Liver (tissue), 3 donors: Measurements from ENCODE around the gene SURF1.

Experiments used
- GABPA ChIP-seq, 2 donors: IDR thresholded peaks in 1 of 2; conservative IDR thresholded peaks in 1 of 2; 2 replicates each; pipeline ENCODE4 v1.6.1; 2016; ENCODE audit warnings: antibody characterized with exemption in 2 of 2, mild to moderate bottlenecking in 1 of 2, moderate library complexity in 1 of 2
- JUND ChIP-seq, 2 donors: IDR thresholded peaks; 2 replicates each; pipeline ENCODE4 v1.6.1; 2016; ENCODE audit warnings: antibody characterized with exemption in 2 of 2
- RAD21 ChIP-seq, 2 donors: IDR thresholded peaks; 2 replicates each; pipeline ENCODE4 v1.6.1; 2016; ENCODE audit warnings: antibody characterized with exemption in 2 of 2, mild to moderate bottlenecking in 2 of 2
- TAF1 ChIP-seq: conservative IDR thresholded peaks from 2 replicates; pipeline ENCODE4 v1.6.1; 2016; ENCODE audit warnings: antibody characterized with exemption, mild to moderate bottlenecking
- YY1 ChIP-seq: IDR thresholded peaks from 2 replicates; pipeline ENCODE4 v1.6.1; 2016; ENCODE audit warnings: antibody characterized with exemption, mild to moderate bottlenecking
- TF ChIP-seq, protein P1 (sequence below): IDR thresholded peaks from 2 replicates; pipeline ENCODE4 v1.6.1; 2016; ENCODE audit warnings: antibody characterized with exemption, mild to moderate bottlenecking
- TF ChIP-seq, protein P2 (sequence below): fragments of 150-350 bp; IDR thresholded peaks from 2 replicates; pipeline ENCODE4 v1.5.1; 2017; ENCODE audit warnings: improper control_type of control experiment, low read depth, low read length; ENCODE audit not compliant: missing input control
- TF ChIP-seq, protein P3 (sequence below): IDR thresholded peaks from 2 replicates; pipeline ENCODE4 v1.6.1; 2016; ENCODE audit warnings: antibody characterized with exemption
- donor health status: healthy.
- donor health status: healthy.

DNA sequence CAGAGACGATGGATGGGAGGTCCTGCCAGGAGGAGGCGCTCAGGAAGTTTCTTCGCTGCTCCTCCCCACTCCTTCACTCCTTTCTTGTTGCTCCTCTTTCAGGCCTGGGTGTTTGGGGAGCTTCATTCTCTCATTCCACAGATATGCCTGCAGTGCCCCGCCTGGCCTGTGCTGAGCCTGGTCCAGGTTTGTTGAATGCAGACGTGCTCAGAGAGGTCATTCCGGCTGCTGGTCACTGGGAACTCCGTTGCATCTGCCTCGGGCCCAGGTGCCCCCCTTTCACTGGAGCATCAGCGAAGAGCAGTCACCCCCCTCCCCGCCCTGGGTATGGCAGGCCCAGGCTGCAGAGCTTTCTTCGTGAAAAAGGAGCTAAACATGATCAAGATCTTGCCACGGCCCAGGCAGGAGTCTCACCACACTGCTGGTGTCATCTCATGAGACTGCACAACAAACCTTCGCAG, 35.8 kb downstream of the SURF1 start:
- TF ChIP-seq, protein P1, sequence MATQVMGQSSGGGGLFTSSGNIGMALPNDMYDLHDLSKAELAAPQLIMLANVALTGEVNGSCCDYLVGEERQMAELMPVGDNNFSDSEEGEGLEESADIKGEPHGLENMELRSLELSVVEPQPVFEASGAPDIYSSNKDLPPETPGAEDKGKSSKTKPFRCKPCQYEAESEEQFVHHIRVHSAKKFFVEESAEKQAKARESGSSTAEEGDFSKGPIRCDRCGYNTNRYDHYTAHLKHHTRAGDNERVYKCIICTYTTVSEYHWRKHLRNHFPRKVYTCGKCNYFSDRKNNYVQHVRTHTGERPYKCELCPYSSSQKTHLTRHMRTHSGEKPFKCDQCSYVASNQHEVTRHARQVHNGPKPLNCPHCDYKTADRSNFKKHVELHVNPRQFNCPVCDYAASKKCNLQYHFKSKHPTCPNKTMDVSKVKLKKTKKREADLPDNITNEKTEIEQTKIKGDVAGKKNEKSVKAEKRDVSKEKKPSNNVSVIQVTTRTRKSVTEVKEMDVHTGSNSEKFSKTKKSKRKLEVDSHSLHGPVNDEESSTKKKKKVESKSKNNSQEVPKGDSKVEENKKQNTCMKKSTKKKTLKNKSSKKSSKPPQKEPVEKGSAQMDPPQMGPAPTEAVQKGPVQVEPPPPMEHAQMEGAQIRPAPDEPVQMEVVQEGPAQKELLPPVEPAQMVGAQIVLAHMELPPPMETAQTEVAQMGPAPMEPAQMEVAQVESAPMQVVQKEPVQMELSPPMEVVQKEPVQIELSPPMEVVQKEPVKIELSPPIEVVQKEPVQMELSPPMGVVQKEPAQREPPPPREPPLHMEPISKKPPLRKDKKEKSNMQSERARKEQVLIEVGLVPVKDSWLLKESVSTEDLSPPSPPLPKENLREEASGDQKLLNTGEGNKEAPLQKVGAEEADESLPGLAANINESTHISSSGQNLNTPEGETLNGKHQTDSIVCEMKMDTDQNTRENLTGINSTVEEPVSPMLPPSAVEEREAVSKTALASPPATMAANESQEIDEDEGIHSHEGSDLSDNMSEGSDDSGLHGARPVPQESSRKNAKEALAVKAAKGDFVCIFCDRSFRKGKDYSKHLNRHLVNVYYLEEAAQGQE: no peak
- TF ChIP-seq RAD21 (IDR thresholded peaks at IDR 0.05) (no peak), JUND (IDR thresholded peaks at IDR 0.05) (no peak), TAF1 (no peak), YY1 (no peak), GABPA (IDR thresholded peaks at IDR 0.05 in 1 of 2, conservative IDR thresholded peaks at IDR 0.05 in 1 of 2) (no peak)
- TF ChIP-seq, protein P2, sequence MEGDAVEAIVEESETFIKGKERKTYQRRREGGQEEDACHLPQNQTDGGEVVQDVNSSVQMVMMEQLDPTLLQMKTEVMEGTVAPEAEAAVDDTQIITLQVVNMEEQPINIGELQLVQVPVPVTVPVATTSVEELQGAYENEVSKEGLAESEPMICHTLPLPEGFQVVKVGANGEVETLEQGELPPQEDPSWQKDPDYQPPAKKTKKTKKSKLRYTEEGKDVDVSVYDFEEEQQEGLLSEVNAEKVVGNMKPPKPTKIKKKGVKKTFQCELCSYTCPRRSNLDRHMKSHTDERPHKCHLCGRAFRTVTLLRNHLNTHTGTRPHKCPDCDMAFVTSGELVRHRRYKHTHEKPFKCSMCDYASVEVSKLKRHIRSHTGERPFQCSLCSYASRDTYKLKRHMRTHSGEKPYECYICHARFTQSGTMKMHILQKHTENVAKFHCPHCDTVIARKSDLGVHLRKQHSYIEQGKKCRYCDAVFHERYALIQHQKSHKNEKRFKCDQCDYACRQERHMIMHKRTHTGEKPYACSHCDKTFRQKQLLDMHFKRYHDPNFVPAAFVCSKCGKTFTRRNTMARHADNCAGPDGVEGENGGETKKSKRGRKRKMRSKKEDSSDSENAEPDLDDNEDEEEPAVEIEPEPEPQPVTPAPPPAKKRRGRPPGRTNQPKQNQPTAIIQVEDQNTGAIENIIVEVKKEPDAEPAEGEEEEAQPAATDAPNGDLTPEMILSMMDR: no peak
- TF ChIP-seq, protein P3, sequence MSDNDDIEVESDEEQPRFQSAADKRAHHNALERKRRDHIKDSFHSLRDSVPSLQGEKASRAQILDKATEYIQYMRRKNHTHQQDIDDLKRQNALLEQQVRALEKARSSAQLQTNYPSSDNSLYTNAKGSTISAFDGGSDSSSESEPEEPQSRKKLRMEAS: no peak
